ENCODE results near the gene DIP2C.

GRCh38 chr10:381805-382204, 307.7 kb downstream of the DIP2C start:
- TF ChIP-seq CTCF (IDR thresholded peaks at IDR 0.05) (no peak), POLR2A (IDR thresholded peaks at IDR 0.05) (no peak)

Measured in testis (tissue), 2 donors.